Spleen (tissue), 11 donors: ENCODE data around the gene EHHADH. TPM values are rescaled to one million over a fixed set of nuclear protein-coding genes. Genes with fewer than 3 reads are reported as not detected.
"Not testable (repeated sequence)": the region's sequence is repeated elsewhere in the genome, so short reads cannot be mapped to it uniquely, and the experiment has no call there.

Source experiments
- DNase-seq: peaks from one replicate; pipeline ENCODE4 v3.0.0-alpha.2; 2020
- H3K27ac ChIP-seq, 8 donors: fragments of 200-600 bp; sonication (generic) in 7 of 8; 1 replicate in 4 of 8; 2 replicates in 4 of 8; pipeline versions ENCODE4 v1.5.0 to v1.8.0; 2016 to 2021; ENCODE audit warnings: inconsistent platforms in 4 of 8, mild to moderate bottlenecking in 4 of 8, moderate library complexity in 1 of 8
- H3K27me3 ChIP-seq, 7 donors: fragments of 200-600 bp; sonication (generic) in 6 of 7; replicated peaks in 1 of 7; 1 replicate in 4 of 7; 2 replicates in 3 of 7; pipeline versions ENCODE4 v1.5.0 to v1.8.0; 2016 to 2021; ENCODE audit warnings: inconsistent platforms in 3 of 7, mild to moderate bottlenecking in 1 of 7
- H3K36me3 ChIP-seq, 6 donors: fragments of 200-600 bp; sonication (generic) in 5 of 6; 1 replicate in 4 of 6; 2 replicates in 2 of 6; pipeline versions ENCODE4 v1.5.0 to v1.8.0; 2016 to 2021; ENCODE audit warnings: inconsistent platforms in 2 of 6
- H3K4me1 ChIP-seq, 6 donors: fragments of 200-600 bp; sonication (generic) in 5 of 6; 1 replicate in 3 of 6; 2 replicates in 3 of 6; pipeline versions ENCODE4 v1.5.0 to v1.8.0; 2016 to 2021; ENCODE audit warnings: inconsistent platforms in 3 of 6
- H3K4me3 ChIP-seq, 8 donors: fragments of 200-600 bp; sonication (generic) in 7 of 8; 1 replicate in 4 of 8; 2 replicates in 4 of 8; pipeline versions ENCODE4 v1.5.0 to v1.8.0; 2016 to 2021; ENCODE audit warnings: inconsistent platforms in 4 of 8, mild to moderate bottlenecking in 4 of 8, moderate library complexity in 2 of 8
- H3K9me3 ChIP-seq, 8 donors: fragments of 200-600 bp; sonication (generic) in 7 of 8; 1 replicate in 4 of 8; 2 replicates in 4 of 8; pipeline versions ENCODE4 v1.5.0 to v1.8.0; 2016 to 2021; ENCODE audit warnings: inconsistent platforms in 4 of 8
- CTCF ChIP-seq, 11 experiments: fragments of 200-600 bp in 7 of 11; fragments of 450-650 bp in 4 of 11; sonication (generic) in 4 of 11; IDR thresholded peaks in 8 of 11; conservative IDR thresholded peaks in 3 of 11; 1 replicate in 7 of 11; 2 replicates in 4 of 11; pipeline versions ENCODE4 v1.4.0 to v1.8.0; 2016 to 2021; ENCODE audit warnings: antibody characterized with exemption in 11 of 11, inconsistent platforms in 4 of 11, mild to moderate bottlenecking in 1 of 11
- POLR2A ChIP-seq, 3 donors: fragments of 450-650 bp; IDR thresholded peaks; one replicate each; pipeline ENCODE4 v1.5.1; 2017; ENCODE audit warnings: antibody characterized with exemption in 3 of 3, mild to moderate bottlenecking in 1 of 3
- POLR2AphosphoS5 ChIP-seq, 3 donors: sonication (generic); formaldehyde crosslinking; IDR thresholded peaks; one replicate each; pipeline ENCODE4 v1.5.1; 2017; ENCODE audit warnings: antibody characterized with exemption in 3 of 3
- WGBS, 5 donors: extraction: QIAGEN DNeasy Blood & Tissue Kit in 3 of 5; methylation state at CpG; one replicate each; pipeline versions ENCODE4 v1.1.5 to v1.1.7; 2013 to 2018; 5-methylcytosine and 5-hydroxymethylcytosine counted together
- intact Hi-C: fragments of 100-400 bp; cut with DNase I; formaldehyde crosslinking; loops from one replicate; pipeline ENCODE4 v1.15.0; 2023; ENCODE audit warnings: low total_unique reads
- polyA plus RNA-seq, 3 donors: library from polyadenylated mRNA; stranded (reverse); fragments of 200-250 nt; gene quantifications; one replicate each; pipeline ENCODE4 v1.2.1, GENCODE V29; 2013
- total RNA-seq, 7 donors: library from RNA; depleted of rRNA in 3 of 7; stranded (reverse); fragments of >200 nt in 3 of 7; fragmentation: NEBNext Ultra II Directional in 4 of 7; extraction: Animal tissue kit (Norgen Biotek cat#: 25700) in 4 of 7; gene quantifications; one replicate each; pipeline versions ENCODE4 v1.1.0 to v1.2.1, GENCODE V29; 2016 to 2021
- donor health status: healthy with polysubstance abuse.
- donor health status: DM: no; HTN: no; CAD: no; lungs with moderate emphysema.
- donor health status: DM: no; HTN: no; CAD: no.
- donor health status: Bipolar disorder and iron deficiency.
- donor health status: healthy.
- donor health status: DM: no; HTN: no; CAD: no.
- donor health status: DM: yes; HTN: yes; CAD: no.

EHHADH gene
- total and polyA plus RNA-seq, 10 donors, result 1.3 to 18.9 (median 7.4) TPM

- Histone ChIP-seq H3K27me3 (no peaks in the 10 kb centered on the region), H3K4me3 (no peak overlapping the region), H3K9me3 (peaks cover 4 to 66% (median 64%) of the 10 kb centered on the region in 8 donors), H3K36me3 (peaks cover 0 to 41% (median 17%) of the 10 kb centered on the region in 6 donors), H3K4me1 (no peaks in the 10 kb centered on the region), H3K27ac (no peak overlapping the region)
- WGBS, 5 donors, result 92 to 100% (median 97%) methylated on average over 2 of the region's 2 CpGs
- intact Hi-C loops, result no loop called here
- DNase-seq, result no peak
- TF ChIP-seq POLR2AphosphoS5 (IDR thresholded peaks at IDR 0.05) (no peak), POLR2A (IDR thresholded peaks at IDR 0.05) (no peak), CTCF (IDR thresholded peaks at IDR 0.05 in 8 of 11, conservative IDR thresholded peaks at IDR 0.05 in 3 of 11) (no peak)
Observed at GRCh38 chr3:185233328-185233727, 20.5 kb downstream of the EHHADH start.

GRCh38 chr3:185226526-185226925, 27.3 kb downstream of the EHHADH start:
- H3K27me3 ChIP-seq, DNase-seq, H3K4me3 ChIP-seq, intact Hi-C loops, H3K27ac ChIP-seq, H3K9me3 ChIP-seq, H3K4me1 ChIP-seq: not testable (repeated sequence)
- H3K36me3 ChIP-seq, result peaks cover 0 to 36% (median 2%) of the 10 kb centered on the region in 6 donors
- WGBS, 5 donors, result 94 to 100% (median 96%) methylated on average over 1 of the region's 1 CpG

GRCh38 chr3:185225523-185225922, 28.3 kb downstream of the EHHADH start:
- Histone ChIP-seq H3K36me3 (peaks cover 0 to 36% (median 2%) of the 10 kb centered on the region in 6 donors), H3K4me3 (no peak overlapping the region)
- no peak for TF ChIP-seq POLR2AphosphoS5 (IDR thresholded peaks at IDR 0.05)
- TF ChIP-seq CTCF (IDR thresholded peaks at IDR 0.05 in 8 of 11, conservative IDR thresholded peaks at IDR 0.05 in 3 of 11), result no peak
- no peak for TF ChIP-seq POLR2A (IDR thresholded peaks at IDR 0.05)

GRCh38 chr3:185225080-185225479, 28.8 kb downstream of the EHHADH start:
- Histone ChIP-seq H3K9me3 (no peaks in the 10 kb centered on the region), H3K4me3 (no peak overlapping the region), H3K4me1 (no peaks in the 10 kb centered on the region), H3K36me3 (peaks cover 0 to 36% (median 2%) of the 10 kb centered on the region in 6 donors), H3K27me3 (no peaks in the 10 kb centered on the region), H3K27ac (no peak overlapping the region)
- intact Hi-C loops, result no loop called here
- DNase-seq, result no peak
- 88 to 96% (median 88%) methylated on average over 1 of the region's 1 CpG for WGBS, 5 donors
- no peak for TF ChIP-seq POLR2A (IDR thresholded peaks at IDR 0.05)
- TF ChIP-seq POLR2AphosphoS5 (IDR thresholded peaks at IDR 0.05), result no peak
- TF ChIP-seq CTCF (IDR thresholded peaks at IDR 0.05 in 8 of 11, conservative IDR thresholded peaks at IDR 0.05 in 3 of 11), result no peak

More at GRCh38 chr3:185225523-185225922, 28.3 kb downstream of the EHHADH start:
- H3K9me3 ChIP-seq, result no peaks in the 10 kb centered on the region
- H3K27me3 ChIP-seq, result no peaks in the 10 kb centered on the region
- H3K27ac ChIP-seq, result no peak overlapping the region
- intact Hi-C loops, result no loop called here
- no peak for DNase-seq
- no peaks in the 10 kb centered on the region for H3K4me1 ChIP-seq

- no peaks in the 10 kb centered on the region for H3K9me3 ChIP-seq
- TF ChIP-seq POLR2A (IDR thresholded peaks at IDR 0.05), result no peak
- no peak for TF ChIP-seq POLR2AphosphoS5 (IDR thresholded peaks at IDR 0.05)
- no peak for TF ChIP-seq CTCF (IDR thresholded peaks at IDR 0.05 in 8 of 11, conservative IDR thresholded peaks at IDR 0.05 in 3 of 11)
- intact Hi-C loops, result no loop called here
Observed at GRCh38 chr3:185221203-185221602, 32.6 kb downstream of the EHHADH start.

More at GRCh38 chr3:185221203-185221602, 32.6 kb downstream of the EHHADH start:
- H3K36me3 ChIP-seq, result peaks cover 0 to 14% (median 0%) of the 10 kb centered on the region in 6 donors
- H3K27me3 ChIP-seq, result no peaks in the 10 kb centered on the region
- H3K4me1 ChIP-seq, result peaks cover 0 to 6% (median 0%) of the 10 kb centered on the region in 6 donors
- no peak overlapping the region for H3K4me3 ChIP-seq
- H3K27ac ChIP-seq, result no peak overlapping the region
- DNase-seq, result no peak
